ENCODE measurements around the gene MEGF6.

The MEGF6 gene

GRCh38 chr1:3645247-3645646, 33.9 kb upstream of the MEGF6 start:
- Histone ChIP-seq H3K9ac (no peak overlapping the region), H3K4me1 (peaks cover 4% of the 10 kb centered on the region), H3K27me3 (ENCODE audit: control insufficient read depth, insufficient read depth, low read length) (no peaks in the 10 kb centered on the region), H3K9me3 (ENCODE audit: control insufficient read depth, low read length) (no peaks in the 10 kb centered on the region), H3K36me3 (ENCODE audit: control insufficient read depth, insufficient read depth, low read length) (no peaks in the 10 kb centered on the region), H3K27ac (no peak overlapping the region), H2AFZ (no peak overlapping the region), H3K4me3 (ENCODE audit: low read depth, low read length) (no peak overlapping the region), H3K79me2 (no peaks in the 10 kb centered on the region), H3K4me2 (ENCODE audit: low read length) (no peak overlapping the region)
- TF ChIP-seq CTCF (IDR thresholded peaks at IDR 0.05) = no peak

- H3K27ac ChIP-seq = no peak overlapping the region
- no peak overlapping the region for H3K9ac ChIP-seq
- H3K4me1 ChIP-seq = peaks cover 4% of the 10 kb centered on the region
- no peaks in the 10 kb centered on the region for H3K36me3 ChIP-seq (ENCODE audit: control insufficient read depth, insufficient read depth, low read length)
- no peaks in the 10 kb centered on the region for H3K9me3 ChIP-seq (ENCODE audit: control insufficient read depth, low read length)
- no peak for TF ChIP-seq CTCF (IDR thresholded peaks at IDR 0.05)
- no peak overlapping the region for H3K4me2 ChIP-seq (ENCODE audit: low read length)
- H2AFZ ChIP-seq = no peak overlapping the region
- H3K27me3 ChIP-seq (ENCODE audit: control insufficient read depth, insufficient read depth, low read length) = no peaks in the 10 kb centered on the region
- H3K4me3 ChIP-seq (ENCODE audit: low read depth, low read length) = no peak overlapping the region
- no peaks in the 10 kb centered on the region for H3K79me2 ChIP-seq
Observed at GRCh38 chr1:3644273-3644672, 33.0 kb upstream of the MEGF6 start.

GRCh38 chr1:3642919-3643675, 31.8 kb upstream of the MEGF6 start:
- no peaks in the 10 kb centered on the region for H3K36me3 ChIP-seq (ENCODE audit: control insufficient read depth, insufficient read depth, low read length)
- H3K9ac ChIP-seq = no peak overlapping the region
- no peaks in the 10 kb centered on the region for H3K79me2 ChIP-seq
- no peak for TF ChIP-seq CTCF (IDR thresholded peaks at IDR 0.05)
- H3K9me3 ChIP-seq (ENCODE audit: control insufficient read depth, low read length) = no peaks in the 10 kb centered on the region
- H3K4me2 ChIP-seq (ENCODE audit: low read length) = no peak overlapping the region
- H3K4me3 ChIP-seq (ENCODE audit: low read depth, low read length) = no peak overlapping the region
- H3K4me1 ChIP-seq = no peaks in the 10 kb centered on the region
- H2AFZ ChIP-seq = no peak overlapping the region
- no peak overlapping the region for H3K27ac ChIP-seq
- no peaks in the 10 kb centered on the region for H3K27me3 ChIP-seq (ENCODE audit: control insufficient read depth, insufficient read depth, low read length)

- no peaks in the 10 kb centered on the region for H3K27me3 ChIP-seq (ENCODE audit: control insufficient read depth, insufficient read depth, low read length)
- H3K79me2 ChIP-seq = no peaks in the 10 kb centered on the region
- H3K9me3 ChIP-seq (ENCODE audit: control insufficient read depth, low read length) = no peaks in the 10 kb centered on the region
- H3K36me3 ChIP-seq (ENCODE audit: control insufficient read depth, insufficient read depth, low read length) = no peaks in the 10 kb centered on the region
- H3K27ac ChIP-seq = no peak overlapping the region
- H3K4me3 ChIP-seq (ENCODE audit: low read depth, low read length) = no peak overlapping the region
- no peak for TF ChIP-seq CTCF (IDR thresholded peaks at IDR 0.05)
- H3K4me1 ChIP-seq = no peaks in the 10 kb centered on the region
- H2AFZ ChIP-seq = no peak overlapping the region
- H3K9ac ChIP-seq = no peak overlapping the region
- no peak overlapping the region for H3K4me2 ChIP-seq (ENCODE audit: low read length)
Observed at GRCh38 chr1:3641816-3642215, 30.5 kb upstream of the MEGF6 start.

Measured in parathyroid adenoma (tissue), 2 donors.